ENCODE results near the gene ZDHHC4.

Gene ZDHHC4

DNA sequence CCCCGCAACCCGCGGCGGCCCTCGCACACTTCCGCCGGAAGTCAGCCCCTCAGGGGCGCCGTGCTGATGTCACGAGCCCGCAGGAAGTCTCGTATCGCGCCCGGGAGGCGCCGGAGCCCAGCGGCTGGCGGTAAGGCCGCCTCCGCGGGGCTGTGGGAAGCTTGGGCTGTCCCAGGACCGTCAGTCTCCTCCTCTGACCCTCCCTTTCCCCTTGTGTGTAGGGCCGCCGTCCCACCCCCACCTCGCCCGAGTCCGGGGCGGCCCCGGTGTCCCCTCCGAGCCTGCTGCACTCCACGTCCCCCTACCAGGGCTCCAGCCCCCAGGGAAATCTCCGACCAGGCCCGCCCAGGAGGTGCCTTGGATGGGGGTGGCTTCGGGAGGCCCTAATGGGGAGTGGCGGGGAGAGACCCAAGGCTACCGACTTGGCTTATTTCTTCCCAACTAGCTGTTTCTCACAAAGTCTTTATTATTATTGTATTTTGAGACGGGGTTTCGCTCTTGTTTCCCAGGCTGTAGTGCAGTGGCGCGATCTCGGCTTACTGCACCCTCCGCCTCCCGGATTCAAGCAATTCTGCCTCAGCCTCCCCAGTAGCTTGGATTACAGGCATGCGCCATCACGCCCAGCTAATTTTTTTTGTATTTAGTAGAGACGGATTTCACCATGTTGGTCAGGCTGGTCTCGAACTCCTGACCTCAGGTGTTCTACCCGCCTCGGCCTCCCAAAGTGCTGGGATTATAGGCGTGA lies at the start of gene ZDHHC4:
ZDHHC4 (plus strand) TSS at position 86 of the 745 bp plus-strand sequence. CDS start 3,108 bp downstream, outside the sequence.
- no peaks in the 10 kb centered on the region for H3K36me3 ChIP-seq (replicated peaks; ENCODE audit: insufficient read depth, low read length)
- H3K27ac ChIP-seq (ENCODE audit: low read length), result peak within 1 kb of the TSS; percentile 75; the same call in 1 of the 2 replicates
- H2AFZ ChIP-seq (ENCODE audit: low read length), result peak within 1 kb of the TSS; percentile 100
- no peaks in the 10 kb centered on the region for H3K9me2 ChIP-seq (replicated peaks; ENCODE audit: insufficient read depth, low read length)
- no peaks in the 10 kb centered on the region for H4K20me1 ChIP-seq (ENCODE audit: insufficient read depth, low read length)
- H3F3A ChIP-seq (ENCODE audit: insufficient read depth, low read length), result peaks cover 3% of the 10 kb centered on the region; the same call in 1 of the 2 replicates
- peak within 1 kb of the TSS; percentile 82 for H3K4me2 ChIP-seq (ENCODE audit: low read depth, low read length)
- no peaks in the 10 kb centered on the region for H3K79me2 ChIP-seq (ENCODE audit: low read length)
- TF ChIP-seq EZH2 (optimal IDR thresholded peaks at IDR 0.05; ENCODE audit: low read depth, low read length) (no peak), EZH2phosphoT487 (IDR thresholded peaks at IDR 0.05; ENCODE audit: low read length) (no peak)
- TF ChIP-seq, protein P1, sequence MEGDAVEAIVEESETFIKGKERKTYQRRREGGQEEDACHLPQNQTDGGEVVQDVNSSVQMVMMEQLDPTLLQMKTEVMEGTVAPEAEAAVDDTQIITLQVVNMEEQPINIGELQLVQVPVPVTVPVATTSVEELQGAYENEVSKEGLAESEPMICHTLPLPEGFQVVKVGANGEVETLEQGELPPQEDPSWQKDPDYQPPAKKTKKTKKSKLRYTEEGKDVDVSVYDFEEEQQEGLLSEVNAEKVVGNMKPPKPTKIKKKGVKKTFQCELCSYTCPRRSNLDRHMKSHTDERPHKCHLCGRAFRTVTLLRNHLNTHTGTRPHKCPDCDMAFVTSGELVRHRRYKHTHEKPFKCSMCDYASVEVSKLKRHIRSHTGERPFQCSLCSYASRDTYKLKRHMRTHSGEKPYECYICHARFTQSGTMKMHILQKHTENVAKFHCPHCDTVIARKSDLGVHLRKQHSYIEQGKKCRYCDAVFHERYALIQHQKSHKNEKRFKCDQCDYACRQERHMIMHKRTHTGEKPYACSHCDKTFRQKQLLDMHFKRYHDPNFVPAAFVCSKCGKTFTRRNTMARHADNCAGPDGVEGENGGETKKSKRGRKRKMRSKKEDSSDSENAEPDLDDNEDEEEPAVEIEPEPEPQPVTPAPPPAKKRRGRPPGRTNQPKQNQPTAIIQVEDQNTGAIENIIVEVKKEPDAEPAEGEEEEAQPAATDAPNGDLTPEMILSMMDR (IDR thresholded peaks at IDR 0.05; ENCODE audit: low read length), result no peak
- DNase-seq, result peak; percentile 93
- H3K4me3 ChIP-seq (ENCODE audit: low read length), result peak within 1 kb of the TSS; percentile 98
- H3K9ac ChIP-seq (ENCODE audit: low read length), result peak within 1 kb of the TSS; percentile 93
- no peaks in the 10 kb centered on the region for H3K9me3 ChIP-seq (replicated peaks; ENCODE audit: insufficient read depth, low read length)
- no peaks in the 10 kb centered on the region; the same call in 1 of the 2 replicates for H3K27me3 ChIP-seq (replicated peaks; ENCODE audit: insufficient read depth, low read length)
- no peaks in the 10 kb centered on the region for H3K4me1 ChIP-seq (ENCODE audit: low read length)

DNA sequence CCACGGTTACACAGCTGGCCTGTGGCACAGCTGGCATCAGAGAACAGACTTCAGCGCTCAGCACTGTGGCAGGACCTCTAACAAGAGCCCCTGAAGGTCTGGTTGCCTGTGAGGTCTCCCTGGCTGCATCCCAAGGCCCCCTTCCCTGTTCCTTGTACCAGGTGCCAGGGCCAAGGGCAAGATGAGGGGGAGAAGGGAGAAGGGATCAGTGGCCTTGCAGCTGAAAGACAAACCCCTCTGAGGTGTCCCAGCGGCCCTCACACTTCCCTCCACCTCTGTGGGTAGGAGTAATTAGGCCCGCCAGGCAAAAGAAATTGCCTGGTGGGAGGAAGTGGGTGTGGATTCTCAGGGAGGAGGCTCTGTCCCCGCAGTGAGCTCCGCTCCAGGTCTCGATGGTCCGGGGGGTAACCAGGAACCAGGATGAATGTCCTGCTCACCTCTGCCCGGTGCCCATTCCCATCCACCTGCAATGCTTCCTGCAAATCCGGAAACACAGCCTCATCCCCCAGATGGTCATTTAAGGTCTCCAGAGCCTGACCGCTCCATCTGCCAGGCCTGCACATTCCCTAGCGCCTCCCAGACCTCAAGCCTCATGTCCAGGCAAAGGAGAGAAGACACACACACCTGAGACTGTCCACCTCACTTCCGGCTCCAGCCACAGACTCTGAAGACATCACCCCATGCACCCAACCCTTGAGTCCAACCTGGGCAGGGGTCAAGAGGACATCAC lies 48.7 kb upstream of the ZDHHC4 start:
- Histone ChIP-seq H3K9ac (ENCODE audit: low read length) (no peak overlapping the region), H4K20me1 (ENCODE audit: insufficient read depth, low read length) (no peaks in the 10 kb centered on the region), H3K27ac (ENCODE audit: low read length) (no peak overlapping the region), H3K27me3 (replicated peaks; ENCODE audit: insufficient read depth, low read length) (peaks cover 21% of the 10 kb centered on the region), H3K79me2 (ENCODE audit: low read length) (no peaks in the 10 kb centered on the region), H2AFZ (ENCODE audit: low read length) (no peak overlapping the region), H3K36me3 (replicated peaks; ENCODE audit: insufficient read depth, low read length) (no peaks in the 10 kb centered on the region), H3K4me3 (ENCODE audit: low read length) (no peak overlapping the region), H3K4me1 (ENCODE audit: low read length) (no peaks in the 10 kb centered on the region), H3K4me2 (ENCODE audit: low read depth, low read length) (no peak overlapping the region), H3K9me3 (replicated peaks; ENCODE audit: insufficient read depth, low read length) (no peaks in the 10 kb centered on the region), H3K9me2 (replicated peaks; ENCODE audit: insufficient read depth, low read length) (no peaks in the 10 kb centered on the region), H3F3A (ENCODE audit: insufficient read depth, low read length) (no peaks in the 10 kb centered on the region)
- TF ChIP-seq EZH2phosphoT487 (IDR thresholded peaks at IDR 0.05; ENCODE audit: low read length) (no peak), EZH2 (optimal IDR thresholded peaks at IDR 0.05; ENCODE audit: low read depth, low read length) (no peak)
- TF ChIP-seq, protein P1 (IDR thresholded peaks at IDR 0.05; ENCODE audit: low read length), result no peak
- DNase-seq, result no peak

DNA sequence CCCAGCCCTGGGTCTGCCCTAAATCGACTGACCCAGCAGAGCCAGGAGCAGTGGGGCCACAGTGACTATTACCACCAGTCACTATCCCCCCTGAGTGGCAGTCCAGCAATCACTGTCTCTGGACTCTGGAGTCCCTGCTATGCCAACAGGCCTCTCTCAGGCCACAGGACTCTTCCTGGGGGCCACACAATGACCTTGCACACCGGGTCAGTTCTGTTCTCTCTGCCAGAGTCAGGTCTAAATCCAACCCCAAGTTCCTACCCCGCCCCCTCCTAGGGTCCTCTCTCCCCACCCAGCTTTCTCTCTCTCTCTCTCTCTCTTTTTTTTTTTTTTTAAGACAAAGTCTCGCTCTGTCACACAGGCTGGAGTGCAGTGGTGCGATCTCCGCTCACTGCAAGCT lies 47.6 kb upstream of the ZDHHC4 start:
- no peak overlapping the region for H3K9ac ChIP-seq (ENCODE audit: low read length)
- no peak for TF ChIP-seq EZH2phosphoT487 (IDR thresholded peaks at IDR 0.05; ENCODE audit: low read length)
- TF ChIP-seq EZH2 (optimal IDR thresholded peaks at IDR 0.05; ENCODE audit: low read depth, low read length), result no peak
- TF ChIP-seq, protein P1 (IDR thresholded peaks at IDR 0.05; ENCODE audit: low read length), result no peak
- H3K36me3 ChIP-seq (replicated peaks; ENCODE audit: insufficient read depth, low read length), result no peaks in the 10 kb centered on the region
- no peak overlapping the region for H2AFZ ChIP-seq (ENCODE audit: low read length)
- no peaks in the 10 kb centered on the region; the same call in 1 of the 2 replicates for H3K4me1 ChIP-seq (ENCODE audit: low read length)
- no peaks in the 10 kb centered on the region for H3K9me2 ChIP-seq (replicated peaks; ENCODE audit: insufficient read depth, low read length)
- H4K20me1 ChIP-seq (ENCODE audit: insufficient read depth, low read length), result no peaks in the 10 kb centered on the region
- H3F3A ChIP-seq (ENCODE audit: insufficient read depth, low read length), result no peaks in the 10 kb centered on the region
- H3K4me3 ChIP-seq (ENCODE audit: low read length), result no peak overlapping the region
- no peak overlapping the region for H3K27ac ChIP-seq (ENCODE audit: low read length)
- H3K27me3 ChIP-seq (replicated peaks; ENCODE audit: insufficient read depth, low read length), result peaks cover 21% of the 10 kb centered on the region
- H3K79me2 ChIP-seq (ENCODE audit: low read length), result no peaks in the 10 kb centered on the region
- H3K4me2 ChIP-seq (ENCODE audit: low read depth, low read length), result no peak overlapping the region
- no peak for DNase-seq
- no peaks in the 10 kb centered on the region for H3K9me3 ChIP-seq (replicated peaks; ENCODE audit: insufficient read depth, low read length)
